OCI-LY3 (cell line): Measurements from ENCODE around the gene IPCEF1.

ENCODE experiments used
- H2AFZ ChIP-seq: fragments of 200-600, 300-600 bp; shearing (Covaris generic); 2 replicates; pipeline ENCODE4 v1.6.0; 2014; ENCODE audit warnings: antibody characterized with exemption, low read depth, low read length
- H3K27ac ChIP-seq: fragments of 200-600, 300-600 bp; sonication (generic); 2 replicates; pipeline ENCODE4 v1.5.1; 2014; ENCODE audit warnings: mild to moderate bottlenecking, low read length, moderate library complexity, mixed read lengths
- H3K27me3 ChIP-seq: fragments of 200-600, 300-600 bp; sonication (generic); 2 replicates; pipeline ENCODE4 v1.6.1; 2014; ENCODE audit warnings: low read depth, low read length, mixed read lengths
- H3K36me3 ChIP-seq: fragments of 200-600, 300-600 bp; sonication (generic); replicated peaks from 2 replicates; pipeline ENCODE3; 2014; ENCODE audit warnings: low read depth, low read length, mixed read lengths
- H3K4me1 ChIP-seq: fragments of 300-600, 200-600 bp; sonication (generic); 2 replicates; pipeline ENCODE4 v1.6.1; 2014; ENCODE audit warnings: low read length, mixed read lengths
- H3K4me2 ChIP-seq: fragments of 200-600, 300-600 bp; sonication (generic); 2 replicates; pipeline ENCODE4 v1.6.1; 2014; ENCODE audit warnings: low read length, mixed read lengths
- H3K4me3 ChIP-seq: fragments of 300-600, 200-600 bp; sonication (generic); 2 replicates; pipeline ENCODE4 v1.5.1; 2014; ENCODE audit warnings: antibody characterized with exemption, mild to moderate bottlenecking, low read length, moderate library complexity
- H3K79me2 ChIP-seq: fragments of 300-600, 200-600 bp; shearing (Covaris generic); 2 replicates; pipeline ENCODE4 v1.6.1; 2014; ENCODE audit warnings: mild to moderate bottlenecking, low read length, mixed read lengths
- H3K9ac ChIP-seq: fragments of 300-600, 200-600 bp; shearing (Covaris generic); 2 replicates; pipeline ENCODE4 v1.6.0; 2014; ENCODE audit warnings: mild to moderate bottlenecking, low read length, moderate library complexity
- H3K9me3 ChIP-seq: fragments of 200-600, 300-600 bp; shearing (Covaris generic); 2 replicates; pipeline ENCODE4 v1.6.1; 2014; ENCODE audit warnings: low read length, mixed read lengths; ENCODE audit not compliant: insufficient read depth
- H4K20me1 ChIP-seq: fragments of 200-600, 300-600 bp; sonication (generic); 2 replicates; pipeline ENCODE4 v1.6.1; 2016; ENCODE audit warnings: low read length, mixed read lengths; ENCODE audit not compliant: insufficient read depth
- CTCF ChIP-seq: fragments of 200-600, 300-600 bp; sonication (generic); IDR thresholded peaks from 2 replicates; pipeline ENCODE4 v1.5.1; 2014; ENCODE audit warnings: antibody characterized with exemption, low read length, low read depth
- EZH2phosphoT487 ChIP-seq: fragments of 200-600 bp; shearing (Covaris generic); IDR thresholded peaks from 2 replicates; pipeline ENCODE4 v1.6.1; 2018; ENCODE audit warnings: antibody characterized with exemption, mixed run types, low read depth

Gene IPCEF1

GRCh38 chr6:154218301-154218700 lies 138.3 kb downstream of the IPCEF1 start:
- no peak overlapping the region for H2AFZ ChIP-seq
- H3K9ac ChIP-seq = no peak overlapping the region
- no peak overlapping the region for H3K4me2 ChIP-seq
- H3K36me3 ChIP-seq = no peaks in the 10 kb centered on the region
- no peak for TF ChIP-seq EZH2phosphoT487
- TF ChIP-seq CTCF = no peak
- H3K4me3 ChIP-seq = no peak overlapping the region
- no peaks in the 10 kb centered on the region for H3K79me2 ChIP-seq
- H4K20me1 ChIP-seq = no peaks in the 10 kb centered on the region
- H3K4me1 ChIP-seq = no peaks in the 10 kb centered on the region
- H3K9me3 ChIP-seq = no peaks in the 10 kb centered on the region
- peaks cover 12% of the 10 kb centered on the region; the same call in 1 of the 2 replicates for H3K27me3 ChIP-seq
- no peak overlapping the region for H3K27ac ChIP-seq

DNA sequence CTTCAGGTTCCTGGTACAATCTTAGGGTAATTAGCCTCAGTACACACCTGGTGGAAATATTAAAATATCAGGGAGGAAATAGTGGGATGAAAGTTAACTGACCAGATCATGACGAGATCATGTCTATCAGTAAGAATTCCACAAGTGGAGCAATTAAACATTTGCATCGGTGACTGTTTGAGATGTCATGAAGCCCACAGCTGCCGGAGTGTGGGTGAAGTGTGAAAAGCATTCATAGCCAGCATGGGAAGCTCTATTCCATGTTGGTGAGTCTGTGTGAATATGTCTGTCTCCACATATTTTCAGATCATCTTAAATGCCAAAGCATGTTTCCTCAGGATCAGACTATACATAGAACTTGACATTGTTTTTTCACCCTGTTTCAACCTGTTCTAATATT lies 142.8 kb downstream of the IPCEF1 start:
- H3K9me3 ChIP-seq = no peaks in the 10 kb centered on the region
- H3K27ac ChIP-seq = no peak overlapping the region
- no peaks in the 10 kb centered on the region for H3K4me1 ChIP-seq
- 0 out of 2 replicates have a peak, but pooled peaks cover 5% of the 10 kb centered on the region for H3K27me3 ChIP-seq
- H3K9ac ChIP-seq = no peak overlapping the region
- H3K4me2 ChIP-seq = no peak overlapping the region
- H3K4me3 ChIP-seq = no peak overlapping the region
- no peaks in the 10 kb centered on the region for H3K36me3 ChIP-seq
- no peak overlapping the region for H2AFZ ChIP-seq
- H4K20me1 ChIP-seq = no peaks in the 10 kb centered on the region
- no peak for TF ChIP-seq CTCF
- TF ChIP-seq EZH2phosphoT487 = no peak
- no peaks in the 10 kb centered on the region for H3K79me2 ChIP-seq

DNA sequence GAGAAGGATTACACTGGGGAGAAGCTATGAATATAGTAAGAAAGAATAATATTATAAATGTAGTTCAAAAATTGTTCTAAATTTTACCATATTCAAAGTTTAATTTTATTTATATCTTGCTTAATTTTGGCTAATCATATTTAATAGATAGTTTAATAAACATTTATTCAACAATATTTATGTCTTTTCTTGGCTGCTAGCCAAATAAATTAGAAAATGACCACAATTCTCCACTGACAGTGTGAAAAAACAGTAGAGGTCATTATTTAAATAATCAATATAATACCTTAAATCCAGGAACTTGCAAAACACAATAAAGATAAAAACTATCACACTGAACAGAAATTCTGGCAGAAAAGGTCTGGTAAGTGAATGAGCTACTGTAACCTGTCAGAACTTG lies 145.9 kb downstream of the IPCEF1 start:
- no peak overlapping the region for H3K9ac ChIP-seq
- no peaks in the 10 kb centered on the region for H3K4me1 ChIP-seq
- TF ChIP-seq EZH2phosphoT487 (no peak), CTCF (no peak)
- H3K79me2 ChIP-seq = no peaks in the 10 kb centered on the region
- H3K9me3 ChIP-seq = no peaks in the 10 kb centered on the region
- no peaks in the 10 kb centered on the region for H4K20me1 ChIP-seq
- H3K36me3 ChIP-seq = no peaks in the 10 kb centered on the region
- no peak overlapping the region for H3K4me3 ChIP-seq
- H3K4me2 ChIP-seq = no peak overlapping the region
- no peak overlapping the region for H3K27ac ChIP-seq
- no peak overlapping the region for H2AFZ ChIP-seq
- H3K27me3 ChIP-seq = no peaks in the 10 kb centered on the region

DNA sequence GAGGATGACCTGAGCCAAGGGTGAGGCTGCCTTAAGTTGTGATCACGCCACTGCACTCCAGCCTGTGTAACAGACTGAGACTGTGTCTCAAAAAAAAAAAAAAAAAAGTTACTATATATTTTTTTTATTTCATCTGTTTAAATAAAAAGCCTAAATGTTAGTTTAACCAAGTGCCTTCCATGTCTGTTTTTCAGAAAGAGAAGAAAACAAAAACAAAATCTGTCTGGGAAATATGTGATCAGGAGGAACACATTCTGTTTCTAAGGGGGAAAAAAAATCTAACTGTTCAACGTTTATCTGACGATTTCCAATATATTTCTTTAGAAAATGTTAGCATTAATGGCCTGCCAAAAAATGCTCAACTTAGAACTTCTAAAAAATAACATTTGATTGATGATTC lies 147.0 kb downstream of the IPCEF1 start:
- Histone ChIP-seq H3K36me3 (no peaks in the 10 kb centered on the region), H3K79me2 (no peaks in the 10 kb centered on the region), H3K27me3 (no peaks in the 10 kb centered on the region), H3K9ac (no peak overlapping the region), H3K9me3 (no peaks in the 10 kb centered on the region), H3K4me1 (no peaks in the 10 kb centered on the region), H2AFZ (no peak overlapping the region), H3K4me3 (no peak overlapping the region), H3K27ac (no peak overlapping the region), H4K20me1 (no peaks in the 10 kb centered on the region), H3K4me2 (no peak overlapping the region)
- TF ChIP-seq CTCF (no peak), EZH2phosphoT487 (no peak)
